ENCODE data around the gene ZNF614. TPM values are rescaled to one million over a fixed set of nuclear protein-coding genes. Genes with fewer than 3 reads are reported as not detected.

ZNF614 gene
- total and polyA plus RNA-seq, 9 of the 15 experiments (the other 6 are each of a cell fraction or from before 2014, with no cell fraction given) = 4.9 to 16.3 (median 11.4) TPM

DNA sequence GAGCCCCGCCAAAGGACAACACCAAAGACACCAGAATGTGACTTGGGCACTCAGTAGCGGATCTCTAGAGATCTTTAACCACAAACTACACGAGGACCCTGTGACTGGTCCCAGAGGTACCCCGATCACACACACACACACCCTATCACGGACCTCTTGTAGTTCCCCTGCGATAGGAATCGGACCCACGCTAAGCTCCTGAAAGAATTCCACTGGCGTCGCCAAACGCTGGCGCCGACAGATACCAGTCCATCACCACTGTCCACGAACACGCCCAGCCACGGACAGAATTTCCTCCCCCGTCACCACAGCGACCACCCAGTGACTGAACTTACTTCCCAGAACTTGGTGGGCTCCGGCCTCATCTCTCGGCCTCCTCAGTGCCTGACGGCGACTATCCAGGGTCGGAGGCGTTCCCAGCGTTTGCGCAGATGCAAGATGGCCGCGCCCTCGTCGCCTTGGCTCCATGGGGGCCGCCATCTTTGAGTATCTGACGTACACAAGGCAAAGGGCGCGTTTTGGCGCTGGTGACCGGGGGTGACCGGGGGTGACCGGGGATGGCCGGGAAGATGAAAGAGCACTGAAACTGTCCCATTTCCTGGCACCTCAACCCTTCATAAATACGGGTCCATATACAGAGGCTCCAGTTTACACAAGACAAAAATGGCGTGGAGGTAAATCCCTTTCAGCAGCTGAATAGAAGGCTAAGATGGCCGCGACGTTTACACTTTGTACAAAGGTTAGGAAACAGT is 20.2 kb downstream of the ZNF614 start, which contains the start of gene ZNF615 (continued):
- no peak for TF ChIP-seq THRA (IDR thresholded peaks at IDR 0.05)
- TF ChIP-seq KLF6 (CRISPR knock-in tag; IDR thresholded peaks at IDR 0.05; ENCODE audit: borderline replicate concordance) = 0 out of 2 replicates have a peak, but pooled peaks have one; percentile 34
- no peak for TF ChIP-seq XRCC3 (IDR thresholded peaks at IDR 0.05)
- TF ChIP-seq, protein P1, sequence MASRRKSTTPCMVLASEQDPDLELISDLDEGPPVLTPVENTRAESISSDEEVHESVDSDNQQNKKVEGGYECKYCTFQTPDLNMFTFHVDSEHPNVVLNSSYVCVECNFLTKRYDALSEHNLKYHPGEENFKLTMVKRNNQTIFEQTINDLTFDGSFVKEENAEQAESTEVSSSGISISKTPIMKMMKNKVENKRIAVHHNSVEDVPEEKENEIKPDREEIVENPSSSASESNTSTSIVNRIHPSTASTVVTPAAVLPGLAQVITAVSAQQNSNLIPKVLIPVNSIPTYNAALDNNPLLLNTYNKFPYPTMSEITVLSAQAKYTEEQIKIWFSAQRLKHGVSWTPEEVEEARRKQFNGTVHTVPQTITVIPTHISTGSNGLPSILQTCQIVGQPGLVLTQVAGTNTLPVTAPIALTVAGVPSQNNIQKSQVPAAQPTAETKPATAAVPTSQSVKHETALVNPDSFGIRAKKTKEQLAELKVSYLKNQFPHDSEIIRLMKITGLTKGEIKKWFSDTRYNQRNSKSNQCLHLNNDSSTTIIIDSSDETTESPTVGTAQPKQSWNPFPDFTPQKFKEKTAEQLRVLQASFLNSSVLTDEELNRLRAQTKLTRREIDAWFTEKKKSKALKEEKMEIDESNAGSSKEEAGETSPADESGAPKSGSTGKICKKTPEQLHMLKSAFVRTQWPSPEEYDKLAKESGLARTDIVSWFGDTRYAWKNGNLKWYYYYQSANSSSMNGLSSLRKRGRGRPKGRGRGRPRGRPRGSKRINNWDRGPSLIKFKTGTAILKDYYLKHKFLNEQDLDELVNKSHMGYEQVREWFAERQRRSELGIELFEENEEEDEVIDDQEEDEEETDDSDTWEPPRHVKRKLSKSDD (conservative IDR thresholded peaks at IDR 0.05; ENCODE audit: low read length) = no peak
- TF ChIP-seq, protein P2, sequence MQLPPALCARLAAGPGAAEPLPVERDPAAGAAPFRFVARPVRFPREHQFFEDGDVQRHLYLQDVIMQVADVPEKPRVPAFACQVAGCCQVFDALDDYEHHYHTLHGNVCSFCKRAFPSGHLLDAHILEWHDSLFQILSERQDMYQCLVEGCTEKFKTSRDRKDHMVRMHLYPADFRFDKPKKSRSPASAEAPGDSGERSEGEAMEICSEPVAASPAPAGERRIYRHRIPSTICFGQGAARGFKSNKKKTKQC (CRISPR knock-in tag; IDR thresholded peaks at IDR 0.05) = no peak
- peak; percentile 27; the same call in 1 of the 2 replicates for TF ChIP-seq ARID1B (IDR thresholded peaks at IDR 0.05)
- TF ChIP-seq ZBTB2 (IDR thresholded peaks at IDR 0.05) = peak; percentile 54; the same call in 1 of the 2 replicates
- no peak for TF ChIP-seq BCL6 (CRISPR knock-in tag; IDR thresholded peaks at IDR 0.05)
- no peak for TF ChIP-seq PATZ1 (CRISPR knock-in tag; IDR thresholded peaks at IDR 0.05; ENCODE audit: borderline replicate concordance)
- TF ChIP-seq SRSF1 (IDR thresholded peaks at IDR 0.05; ENCODE audit: low read depth, low read length) = peak; percentile 81; the same call in 1 of the 2 replicates
- peak; percentile 53; the same call in 1 of the 2 replicates for TF ChIP-seq PHF8 (IDR thresholded peaks at IDR 0.05; ENCODE audit: borderline replicate concordance, low read length)
- no peak for TF ChIP-seq SMAD1 (IDR thresholded peaks at IDR 0.05; ENCODE audit: low read depth, low read length, partially characterized antibody)
- no peak for TF ChIP-seq ZBTB43 (CRISPR knock-in tag; IDR thresholded peaks at IDR 0.05)
- no peak for TF ChIP-seq ZNF778 (CRISPR knock-in tag; IDR thresholded peaks at IDR 0.05)
- no peak for TF ChIP-seq SMARCA5 (IDR thresholded peaks at IDR 0.05)
- TF ChIP-seq NCOR1 (IDR thresholded peaks at IDR 0.05) = no peak
- TF ChIP-seq ZNF830 (CRISPR knock-in tag; IDR thresholded peaks at IDR 0.05) = no peak
- TF ChIP-seq HDAC8 (tag; IDR thresholded peaks at IDR 0.05) = no peak
- TF ChIP-seq ZNF785 (CRISPR knock-in tag; IDR thresholded peaks at IDR 0.05) = no peak

All from K562 (cell line).